GM12865 (cell line): Measurements from ENCODE around the gene RSPH6A.

ENCODE experiments used
- DNase-seq: peaks from one replicate; pipeline ENCODE4 v3.0.0; 2010; ENCODE audit warnings: low read depth
- H3K4me3 ChIP-seq: 2 replicates; pipeline ENCODE4 v1.5.1; 2011; ENCODE audit warnings: mild to moderate bottlenecking, low read depth, low read length, control low read depth
- CTCF ChIP-seq: IDR thresholded peaks from 2 replicates; pipeline ENCODE4 v1.5.1; 2011; ENCODE audit warnings: low read length, control low read depth, low read depth, inconsistent platforms; ENCODE audit not compliant: insufficient read depth; ENCODE audit errors: missing control alignments

RSPH6A gene

GRCh38 chr19:45834970-45835369 lies 19.9 kb upstream of the RSPH6A start:
- no peak overlapping the region for H3K4me3 ChIP-seq
- no peak for DNase-seq
- no peak for TF ChIP-seq CTCF

GRCh38 chr19:45828945-45829344 lies 13.8 kb upstream of the RSPH6A start:
- no peak for TF ChIP-seq CTCF
- DNase-seq, result no peak
- no peak overlapping the region for H3K4me3 ChIP-seq

GRCh38 chr19:45828523-45828922 lies 13.4 kb upstream of the RSPH6A start:
- no peak for TF ChIP-seq CTCF
- no peak for DNase-seq
- H3K4me3 ChIP-seq, result no peak overlapping the region

- no peak overlapping the region for H3K4me3 ChIP-seq
- no peak for DNase-seq
- TF ChIP-seq CTCF, result no peak
These were observed 12.5 kb upstream of the RSPH6A start for GRCh38 chr19:45827459-45828093.

- TF ChIP-seq CTCF, result no peak
- no peak for DNase-seq
These were observed 11.8 kb upstream of the RSPH6A start for GRCh38 chr19:45826934-45827333.

GRCh38 chr19:45825917-45826893 lies 11.1 kb upstream of the RSPH6A start:
- TF ChIP-seq CTCF, result no peak
- H3K4me3 ChIP-seq, result no peak overlapping the region
- no peak for DNase-seq

More at GRCh38 chr19:45826934-45827333, 11.8 kb upstream of the RSPH6A start:
- H3K4me3 ChIP-seq, result no peak overlapping the region
